Thoracic aorta (tissue), 2 donors: ENCODE measurements around the gene SHKBP1. TPM values are rescaled to one million over a fixed set of nuclear protein-coding genes. Genes with fewer than 3 reads are reported as not detected.

Source experiments
- ATAC-seq: fragments of 150-250 bp; one replicate; pipeline ENCODE4 v1.8.0; 2017; ENCODE audit warnings: low read depth; ENCODE audit not compliant: insufficient number of reproducible peaks, low FRiP score
- DNase-seq: peaks from one replicate; pipeline ENCODE4 v3.0.0-alpha.2; 2020; ENCODE audit warnings: low spot score
- H3K27ac ChIP-seq, 2 donors: fragments of 200-600 bp; sonication (generic); 1 replicate in 1 of 2; 2 replicates in 1 of 2; pipeline ENCODE4 v1.5.1; 2016; ENCODE audit warnings: mild to moderate bottlenecking in 2 of 2, moderate library complexity in 2 of 2
- H3K27me3 ChIP-seq: fragments of 200-600 bp; sonication (generic); replicated peaks from 2 replicates; pipeline ENCODE4 v1.6.0; 2016; ENCODE audit warnings: mild to moderate bottlenecking; ENCODE audit not compliant: insufficient read depth
- H3K36me3 ChIP-seq: fragments of 200-600 bp; sonication (generic); one replicate; pipeline ENCODE4 v1.5.1; 2016
- H3K4me1 ChIP-seq, 2 donors: fragments of 200-600 bp; sonication (generic); 1 replicate in 1 of 2; 2 replicates in 1 of 2; pipeline versions ENCODE4 v1.5.1 to v1.6.0; 2016; ENCODE audit warnings: low read depth in 2 of 2, mild to moderate bottlenecking in 1 of 2; ENCODE audit not compliant: control insufficient read depth in 1 of 2
- H3K4me3 ChIP-seq: fragments of 200-600 bp; sonication (generic); 2 replicates; pipeline ENCODE4 v1.5.1; 2016; ENCODE audit warnings: mild to moderate bottlenecking
- H3K9me3 ChIP-seq: fragments of 200-600 bp; sonication (generic); 2 replicates; pipeline ENCODE4 v1.5.1; 2016
- total RNA-seq, 2 donors: library from RNA; depleted of rRNA; stranded (reverse); fragments of >200 nt; gene quantifications; one replicate each; pipeline versions ENCODE4 v1.1.0 to v1.2.3, GENCODE V29; 2016
- TF ChIP-seq, protein P1 (sequence below): fragments of 200-600 bp; sonication (generic); IDR thresholded peaks from one replicate; pipeline ENCODE4 v1.5.1; 2019; ENCODE audit warnings: antibody characterized with exemption

The SHKBP1 gene
- total RNA-seq, 2 donors from 2014 or later, result 36.0 to 78.4 TPM

GRCh38 chr19:40585982-40586422 lies 9.3 kb downstream of the SHKBP1 start:
- H3K36me3 ChIP-seq, result peaks cover 35% of the 10 kb centered on the region
- DNase-seq (no peak), ATAC-seq (no peak)
- TF ChIP-seq, protein P1, sequence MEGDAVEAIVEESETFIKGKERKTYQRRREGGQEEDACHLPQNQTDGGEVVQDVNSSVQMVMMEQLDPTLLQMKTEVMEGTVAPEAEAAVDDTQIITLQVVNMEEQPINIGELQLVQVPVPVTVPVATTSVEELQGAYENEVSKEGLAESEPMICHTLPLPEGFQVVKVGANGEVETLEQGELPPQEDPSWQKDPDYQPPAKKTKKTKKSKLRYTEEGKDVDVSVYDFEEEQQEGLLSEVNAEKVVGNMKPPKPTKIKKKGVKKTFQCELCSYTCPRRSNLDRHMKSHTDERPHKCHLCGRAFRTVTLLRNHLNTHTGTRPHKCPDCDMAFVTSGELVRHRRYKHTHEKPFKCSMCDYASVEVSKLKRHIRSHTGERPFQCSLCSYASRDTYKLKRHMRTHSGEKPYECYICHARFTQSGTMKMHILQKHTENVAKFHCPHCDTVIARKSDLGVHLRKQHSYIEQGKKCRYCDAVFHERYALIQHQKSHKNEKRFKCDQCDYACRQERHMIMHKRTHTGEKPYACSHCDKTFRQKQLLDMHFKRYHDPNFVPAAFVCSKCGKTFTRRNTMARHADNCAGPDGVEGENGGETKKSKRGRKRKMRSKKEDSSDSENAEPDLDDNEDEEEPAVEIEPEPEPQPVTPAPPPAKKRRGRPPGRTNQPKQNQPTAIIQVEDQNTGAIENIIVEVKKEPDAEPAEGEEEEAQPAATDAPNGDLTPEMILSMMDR, result no peak
- H3K4me3 ChIP-seq, result no peak overlapping the region
- H3K9me3 ChIP-seq, result no peaks in the 10 kb centered on the region
- no peak overlapping the region for H3K27ac ChIP-seq
- H3K4me1 ChIP-seq, result no peaks in the 10 kb centered on the region
- no peaks in the 10 kb centered on the region for H3K27me3 ChIP-seq

- TF ChIP-seq, protein P1, result no peak
- Histone ChIP-seq H3K27ac (no peak overlapping the region), H3K4me3 (no peak overlapping the region), H3K9me3 (no peaks in the 10 kb centered on the region), H3K27me3 (no peaks in the 10 kb centered on the region), H3K4me1 (no peaks in the 10 kb centered on the region), H3K36me3 (peaks cover 32% of the 10 kb centered on the region)
- no peak for ATAC-seq
- DNase-seq, result no peak
These were observed 9.9 kb downstream of the SHKBP1 start for GRCh38 chr19:40586611-40587010.

DNA sequence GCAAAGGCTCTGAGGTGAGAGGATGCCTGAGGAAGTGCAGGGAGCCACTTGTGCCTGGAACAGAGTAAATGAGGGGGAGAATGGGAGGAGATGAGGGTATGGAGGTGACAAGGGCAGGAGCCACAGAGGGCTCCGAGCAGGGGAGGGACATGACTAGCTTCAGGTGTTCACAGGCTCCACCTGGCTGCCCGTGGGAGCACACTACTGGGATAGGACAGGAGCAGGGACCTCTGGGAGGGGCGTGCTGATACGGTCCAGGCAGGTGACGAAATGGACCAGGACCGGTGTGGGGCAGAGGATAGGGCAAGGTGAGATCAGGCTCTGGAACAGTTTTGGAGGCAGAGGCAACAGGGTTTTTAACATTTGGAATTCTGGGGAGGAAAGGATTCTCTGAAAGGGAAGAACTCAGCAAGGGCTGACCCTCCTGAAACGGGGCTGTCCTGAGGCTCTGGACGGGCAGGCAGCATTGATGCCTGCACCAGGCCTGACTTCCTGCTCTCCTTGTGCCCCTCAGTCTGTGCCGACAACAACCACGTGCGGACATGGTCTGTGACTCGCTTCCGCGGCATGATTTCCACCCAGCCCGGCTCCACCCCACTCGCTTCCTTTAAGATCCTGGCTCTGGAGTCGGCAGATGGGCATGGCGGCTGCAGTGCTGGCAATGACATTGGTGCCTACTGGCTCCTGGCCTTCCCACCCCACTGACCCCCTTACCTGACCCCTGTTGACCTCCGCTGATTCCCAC lies 11.6 kb downstream of the SHKBP1 start:
- H3K9me3 ChIP-seq, result no peaks in the 10 kb centered on the region
- H3K36me3 ChIP-seq, result peaks cover 24% of the 10 kb centered on the region
- no peaks in the 10 kb centered on the region for H3K27me3 ChIP-seq
- no peak for ATAC-seq
- no peak overlapping the region for H3K27ac ChIP-seq
- TF ChIP-seq, protein P1, result no peak
- DNase-seq, result no peak
- H3K4me1 ChIP-seq, result no peaks in the 10 kb centered on the region
- H3K4me3 ChIP-seq, result no peak overlapping the region

DNA sequence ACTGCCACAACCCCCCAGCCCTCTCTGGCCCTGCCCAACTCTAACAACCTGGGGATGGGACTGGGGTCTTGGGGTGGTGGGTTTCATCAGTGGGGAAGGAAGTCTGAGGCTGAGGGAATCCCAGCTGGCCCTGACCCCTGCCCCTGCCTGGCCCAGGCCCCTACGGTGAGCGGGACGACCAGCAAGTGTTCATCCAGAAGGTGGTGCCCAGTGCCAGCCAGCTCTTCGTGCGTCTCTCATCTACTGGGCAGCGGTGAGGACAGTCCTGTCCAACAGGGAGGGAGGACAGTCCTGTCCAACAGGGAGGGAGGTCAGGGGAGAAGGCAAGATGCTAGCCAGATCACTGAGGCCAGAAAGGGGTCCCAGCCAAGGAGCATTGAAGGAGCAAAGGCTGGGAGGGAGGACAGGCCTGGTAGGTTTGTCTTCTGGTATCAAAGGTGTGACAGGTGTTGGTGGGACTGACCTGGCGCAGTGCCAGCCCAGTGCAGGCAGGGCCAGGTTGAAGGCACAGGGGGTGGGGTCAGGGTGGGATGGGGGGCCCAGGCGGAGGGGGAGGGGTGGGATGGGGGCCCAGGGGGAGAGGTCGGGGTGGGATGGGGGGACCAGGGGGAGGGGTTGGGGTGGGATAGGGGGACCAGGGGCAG lies 12.4 kb downstream of the SHKBP1 start:
- H3K4me1 ChIP-seq, result no peaks in the 10 kb centered on the region
- TF ChIP-seq, protein P1, result no peak
- peaks cover 24% of the 10 kb centered on the region for H3K36me3 ChIP-seq
- H3K9me3 ChIP-seq, result no peaks in the 10 kb centered on the region
- DNase-seq (no peak), ATAC-seq (no peak)
- no peak overlapping the region for H3K27ac ChIP-seq
- H3K27me3 ChIP-seq, result no peaks in the 10 kb centered on the region
- H3K4me3 ChIP-seq, result no peak overlapping the region

DNA sequence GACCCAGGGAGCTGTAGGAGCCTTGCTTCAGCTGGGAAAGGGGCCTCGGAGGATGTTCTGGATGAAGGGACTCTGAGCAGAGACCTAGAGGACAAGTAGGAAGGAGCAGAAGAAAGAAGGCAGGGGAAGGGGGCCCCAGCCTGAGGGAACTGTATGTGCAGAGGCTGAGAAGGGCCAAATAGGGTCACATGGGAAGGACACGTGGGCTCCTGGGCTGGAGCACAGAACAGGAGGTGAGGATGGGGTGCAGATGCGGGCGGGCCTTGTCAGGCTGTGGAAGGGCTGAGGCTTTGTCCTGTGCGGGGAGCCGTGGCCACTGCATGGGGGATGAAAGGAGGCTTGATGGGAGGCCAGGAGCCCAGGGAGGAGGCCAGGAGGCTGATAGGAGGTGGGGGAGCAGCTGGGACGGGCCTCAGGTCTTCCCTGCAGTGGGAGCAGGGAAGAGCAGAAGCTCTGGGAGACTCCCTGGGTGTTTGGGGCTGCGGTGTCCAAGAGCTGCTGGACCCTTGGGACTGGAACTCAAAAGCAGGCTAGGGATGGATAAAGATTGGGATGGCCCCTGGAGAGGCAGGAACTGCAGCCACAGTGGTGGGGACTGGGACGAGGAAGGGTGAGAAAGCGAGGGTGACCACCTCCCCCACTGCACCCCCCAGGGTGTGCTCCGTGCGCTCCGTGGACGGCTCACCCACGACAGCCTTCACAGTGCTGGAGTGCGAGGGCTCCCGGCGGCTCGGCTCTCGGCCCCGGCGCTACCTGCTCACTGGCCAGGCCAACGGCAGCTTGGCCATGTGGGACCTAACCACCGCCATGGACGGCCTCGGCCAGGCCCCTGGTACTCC lies 13.1 kb downstream of the SHKBP1 start:
- Histone ChIP-seq H3K36me3 (peaks cover 24% of the 10 kb centered on the region), H3K4me1 (no peaks in the 10 kb centered on the region), H3K27ac (no peak overlapping the region), H3K27me3 (no peaks in the 10 kb centered on the region), H3K9me3 (no peaks in the 10 kb centered on the region), H3K4me3 (no peak overlapping the region)
- DNase-seq, result no peak
- ATAC-seq, result no peak
- TF ChIP-seq, protein P1, result no peak
